Upper lobe of left lung (tissue), 6 donors: ENCODE results near the gene DUSP8. TPM values are rescaled to one million over a fixed set of nuclear protein-coding genes. Genes with fewer than 3 reads are reported as not detected.
A peak's percentile ranks its signal among the peaks of the same experiment; 100 is the strongest.

Source experiments
- ATAC-seq, 2 donors: fragments of 200-7000 bp; cut with Tn5 transposase; one replicate each; pipeline ENCODE4 v1.9.1; 2022; ENCODE audit warnings: mild to moderate bottlenecking in 2 of 2, moderate library complexity in 2 of 2; ENCODE audit not compliant: low FRiP score in 2 of 2
- DNase-seq, 2 donors: peaks; one replicate each; pipeline ENCODE4 v3.0.0-alpha.2; 2019 to 2020
- H3K27ac ChIP-seq, 4 donors: fragments of 200-600 bp; sonication (generic); one replicate each; pipeline ENCODE4 v1.5.1; 2016 to 2019
- H3K27me3 ChIP-seq, 4 donors: fragments of 200-600 bp; sonication (generic); one replicate each; pipeline ENCODE4 v1.5.1; 2017 to 2019
- H3K36me3 ChIP-seq, 4 donors: fragments of 200-600 bp; sonication (generic); one replicate each; pipeline ENCODE4 v1.5.1; 2016 to 2019
- H3K4me1 ChIP-seq, 4 donors: fragments of 200-600 bp; sonication (generic); one replicate each; pipeline ENCODE4 v1.5.1; 2018 to 2019
- H3K4me3 ChIP-seq, 4 donors: fragments of 200-600 bp; sonication (generic); one replicate each; pipeline ENCODE4 v1.5.1; 2017 to 2019; ENCODE audit warnings: mild to moderate bottlenecking in 2 of 4, moderate library complexity in 1 of 4
- H3K9me3 ChIP-seq, 4 donors: fragments of 200-600 bp; sonication (generic); one replicate each; pipeline ENCODE4 v1.5.1; 2018 to 2019
- CTCF ChIP-seq, 6 experiments: fragments of 450-650 bp in 4 of 6; fragments of 200-600 bp in 2 of 6; sonication (generic) in 2 of 6; IDR thresholded peaks; one replicate each; pipeline ENCODE4 v1.5.1; 2016 to 2019; ENCODE audit warnings: antibody characterized with exemption in 6 of 6
- EP300 ChIP-seq, 4 donors: sonication (generic); formaldehyde crosslinking; IDR thresholded peaks; one replicate each; pipeline ENCODE4 v1.5.1; 2017; ENCODE audit warnings: antibody characterized with exemption in 4 of 4, control low read depth in 2 of 4
- POLR2A ChIP-seq, 4 donors: fragments of 450-650 bp; IDR thresholded peaks; one replicate each; pipeline ENCODE4 v1.5.1; 2016 to 2017; ENCODE audit warnings: antibody characterized with exemption in 4 of 4, mild to moderate bottlenecking in 2 of 4
- POLR2AphosphoS5 ChIP-seq, 2 donors: sonication (generic); formaldehyde crosslinking; IDR thresholded peaks; one replicate each; pipeline ENCODE4 v1.5.1; 2017; ENCODE audit warnings: antibody characterized with exemption in 2 of 2
- WGBS, 2 donors: methylation state at CpG; one replicate each; pipeline ENCODE4 v1.1.5; 2017 to 2018; 5-methylcytosine and 5-hydroxymethylcytosine counted together
- total RNA-seq, 6 donors: library from RNA; depleted of rRNA in 4 of 6; stranded (reverse); fragments of >200 nt in 4 of 6; gene quantifications; one replicate each; pipeline versions ENCODE4 v1.1.0 to v1.2.1, GENCODE V29; 2016 to 2021
- donor health status: DM: no; HTN: no; CAD: no; lungs with moderate emphysema.
- donor health status: DM: no; HTN: yes; CAD: no; lungs with severe emphysema.

Gene DUSP8
- total RNA-seq, 6 donors from 2014 or later: 5.2 to 19.3 (median 13.5) TPM

GRCh38 chr11:1529774-1530173, 42.3 kb downstream of the DUSP8 start:
- TF ChIP-seq CTCF (IDR thresholded peaks at IDR 0.05): no peak
- Histone ChIP-seq H3K4me1 (peaks cover 44 to 69% (median 47%) of the 10 kb centered on the region in 4 donors), H3K27me3 (no peaks in the 10 kb centered on the region), H3K4me3 (no peak overlapping the region), H3K9me3 (no peaks in the 10 kb centered on the region), H3K36me3 (peaks cover 2 to 10% (median 5%) of the 10 kb centered on the region in 4 donors), H3K27ac (no peak overlapping the region)
- DNase-seq (no peak), ATAC-seq (no peak)
- 87 to 88% methylated on average over 4 to 5 of the region's 5 CpGs for WGBS, 2 donors

GRCh38 chr11:1529286-1529685, 42.8 kb downstream of the DUSP8 start:
- Histone ChIP-seq H3K27me3 (no peaks in the 10 kb centered on the region), H3K4me1 (peaks cover 39 to 66% (median 43%) of the 10 kb centered on the region in 4 donors), H3K4me3 (no peak overlapping the region), H3K9me3 (no peaks in the 10 kb centered on the region), H3K36me3 (peaks cover 0 to 10% (median 2%) of the 10 kb centered on the region in 4 donors), H3K27ac (no peak overlapping the region)
- ATAC-seq: no peak
- TF ChIP-seq CTCF (IDR thresholded peaks at IDR 0.05): no peak
- no peak for TF ChIP-seq POLR2AphosphoS5 (IDR thresholded peaks at IDR 0.05)
- no peak for TF ChIP-seq EP300 (IDR thresholded peaks at IDR 0.05)
- TF ChIP-seq POLR2A (IDR thresholded peaks at IDR 0.05): no peak
- WGBS, 2 donors: 91 to 97% methylated on average over 7 to 17 of the region's 17 CpGs
- peak in 1 of 2 donors; percentile 66 for DNase-seq

- no peaks in the 10 kb centered on the region for H3K27me3 ChIP-seq
- no peak for DNase-seq
- H3K36me3 ChIP-seq: peaks cover 0 to 10% (median 2%) of the 10 kb centered on the region in 4 donors
- no peaks in the 10 kb centered on the region for H3K9me3 ChIP-seq
- peaks cover 37 to 66% (median 39%) of the 10 kb centered on the region in 4 donors for H3K4me1 ChIP-seq
- WGBS, 2 donors: 85 to 93% methylated on average over 7 to 10 of the region's 10 CpGs
- H3K4me3 ChIP-seq: no peak overlapping the region
- no peak for ATAC-seq
- TF ChIP-seq POLR2A (IDR thresholded peaks at IDR 0.05): no peak
- TF ChIP-seq CTCF (IDR thresholded peaks at IDR 0.05): no peak
- TF ChIP-seq POLR2AphosphoS5 (IDR thresholded peaks at IDR 0.05): no peak
- no peak for TF ChIP-seq EP300 (IDR thresholded peaks at IDR 0.05)
- H3K27ac ChIP-seq: no peak overlapping the region
Measured at GRCh38 chr11:1528710-1529109, 43.4 kb downstream of the DUSP8 start.

- Histone ChIP-seq H3K27me3 (no peaks in the 10 kb centered on the region), H3K4me3 (no peak overlapping the region), H3K27ac (no peak overlapping the region), H3K36me3 (peaks cover 0 to 3% (median under 1%) of the 10 kb centered on the region in 4 donors), H3K9me3 (no peaks in the 10 kb centered on the region), H3K4me1 (peaks cover 19 to 64% (median 28%) of the 10 kb centered on the region in 4 donors)
- DNase-seq (no peak), ATAC-seq (no peak)
- TF ChIP-seq POLR2A (IDR thresholded peaks at IDR 0.05) (no peak), CTCF (IDR thresholded peaks at IDR 0.05) (no peak)
- WGBS, 2 donors: 86 to 89% methylated on average over 7 to 15 of the region's 15 CpGs
Measured at GRCh38 chr11:1526785-1527184, 45.3 kb downstream of the DUSP8 start.

GRCh38 chr11:1523779-1524178, 48.3 kb downstream of the DUSP8 start:
- no peak for TF ChIP-seq EP300 (IDR thresholded peaks at IDR 0.05)
- TF ChIP-seq CTCF (IDR thresholded peaks at IDR 0.05): no peak
- no peak for TF ChIP-seq POLR2A (IDR thresholded peaks at IDR 0.05)
- TF ChIP-seq POLR2AphosphoS5 (IDR thresholded peaks at IDR 0.05): no peak
- H3K9me3 ChIP-seq: no peaks in the 10 kb centered on the region
- no peaks in the 10 kb centered on the region for H3K36me3 ChIP-seq
- no peak overlapping the region for H3K4me3 ChIP-seq
- H3K27me3 ChIP-seq: no peaks in the 10 kb centered on the region
- no peak overlapping the region for H3K27ac ChIP-seq
- peaks cover 23 to 70% (median 26%) of the 10 kb centered on the region in 4 donors for H3K4me1 ChIP-seq
- ATAC-seq (no peak), DNase-seq (no peak)
- WGBS, 2 donors: 54 to 56% methylated on average over 3 to 4 of the region's 4 CpGs
